Loucy (cell line): Measurements from ENCODE around the gene PPIP5K1.
"Not testable (repeated sequence)": the region's sequence is repeated elsewhere in the genome, so short reads cannot be mapped to it uniquely, and the experiment has no call there.

Experiments used
- EZH2phosphoT487 ChIP-seq: fragments of 200-600 bp; IDR thresholded peaks from 2 replicates; pipeline ENCODE4 v1.6.1; 2018; ENCODE audit warnings: antibody characterized with exemption, mild to moderate bottlenecking, moderate library complexity, borderline replicate concordance
- TF ChIP-seq, protein P1 (sequence below): fragments of 200-600 bp; sonication (generic); conservative IDR thresholded peaks from 2 replicates; pipeline ENCODE4 v1.5.1; 2014; ENCODE audit warnings: mild to moderate bottlenecking, antibody characterized with exemption, low read length

DNA sequence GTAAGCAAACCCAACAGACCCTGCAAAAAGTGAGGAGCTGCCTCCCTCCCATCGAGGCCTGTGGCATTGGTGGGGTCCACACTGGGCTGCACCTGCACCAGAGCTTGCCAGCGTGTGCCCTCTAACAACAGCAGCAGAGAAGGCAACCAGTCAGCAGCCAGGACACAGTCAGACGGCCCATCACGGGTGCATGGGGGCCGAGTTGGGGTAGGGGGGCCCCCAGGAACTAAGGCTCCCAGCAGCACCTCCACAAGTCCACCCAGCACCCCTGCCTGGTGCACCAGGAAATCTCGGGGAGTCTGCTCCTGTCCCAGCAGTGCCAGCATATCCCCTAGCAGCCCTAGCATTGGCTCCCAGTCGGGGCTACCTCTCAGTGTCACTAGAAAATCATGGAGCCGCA, 27.7 kb upstream of the PPIP5K1 start:
- TF ChIP-seq, protein P1, sequence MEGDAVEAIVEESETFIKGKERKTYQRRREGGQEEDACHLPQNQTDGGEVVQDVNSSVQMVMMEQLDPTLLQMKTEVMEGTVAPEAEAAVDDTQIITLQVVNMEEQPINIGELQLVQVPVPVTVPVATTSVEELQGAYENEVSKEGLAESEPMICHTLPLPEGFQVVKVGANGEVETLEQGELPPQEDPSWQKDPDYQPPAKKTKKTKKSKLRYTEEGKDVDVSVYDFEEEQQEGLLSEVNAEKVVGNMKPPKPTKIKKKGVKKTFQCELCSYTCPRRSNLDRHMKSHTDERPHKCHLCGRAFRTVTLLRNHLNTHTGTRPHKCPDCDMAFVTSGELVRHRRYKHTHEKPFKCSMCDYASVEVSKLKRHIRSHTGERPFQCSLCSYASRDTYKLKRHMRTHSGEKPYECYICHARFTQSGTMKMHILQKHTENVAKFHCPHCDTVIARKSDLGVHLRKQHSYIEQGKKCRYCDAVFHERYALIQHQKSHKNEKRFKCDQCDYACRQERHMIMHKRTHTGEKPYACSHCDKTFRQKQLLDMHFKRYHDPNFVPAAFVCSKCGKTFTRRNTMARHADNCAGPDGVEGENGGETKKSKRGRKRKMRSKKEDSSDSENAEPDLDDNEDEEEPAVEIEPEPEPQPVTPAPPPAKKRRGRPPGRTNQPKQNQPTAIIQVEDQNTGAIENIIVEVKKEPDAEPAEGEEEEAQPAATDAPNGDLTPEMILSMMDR: not testable (repeated sequence)
- TF ChIP-seq EZH2phosphoT487: not testable (repeated sequence)
